ENCODE results near the gene POLD2. TPM values are rescaled to one million over a fixed set of nuclear protein-coding genes. Genes with fewer than 3 reads are reported as not detected.
"Not testable (repeated sequence)": the region's sequence is repeated elsewhere in the genome, so short reads cannot be mapped to it uniquely, and the experiment has no call there.

POLD2 gene
- total RNA-seq (2022): 118 and 179 TPM in 2 replicates
- Bru-seq, nascent RNA: percentile 78 among the genes with signal in this experiment
- percentile 79 among the genes with signal in this experiment for BruChase-seq, experiment 1, labeled RNA remaining after a 6-hour chase
- percentile 73 among the genes with signal in this experiment for BruChase-seq, experiment 2, labeled RNA remaining after a 2-hour chase
- long read RNA-seq, transcript POLD2-218 (11 exons, 1,619 nt): major isoform, 433 of 637 reads
- long read RNA-seq, transcript POLD2-207 (11 exons, 1,659 nt): minor isoform, 46 of 637 reads
- long read RNA-seq, partial matches to known transcripts: 84 of 637 reads
- long read RNA-seq, other reads (novel, unspliced or antisense): 74 of 637 reads

- H3K4me1 Mint-ChIP-seq (ENCODE audit: insufficient read depth, unreplicated experiment): peaks cover 27% of the 10 kb centered on the region
- ChIA-PET CTCF (interaction anchor here (0.6 to 2.1 kb wide), 7 partner anchors 8 to 86 kb away, joined by 3 to 8 read pairs (median 4); no protein-coding TSS in a partner anchor), POLR2A (interaction anchor here (0.6 to 2.5 kb wide), 19 partner anchors 9 to 367 kb away, joined by 3 to 13 read pairs (median 4); partner anchors contain the start of genes DBNL, NUDCD3 and YKT6)
- peaks cover 20% of the 10 kb centered on the region for H3K36me3 Mint-ChIP-seq (ENCODE audit: insufficient read depth, unreplicated experiment)
- peak within 1 kb of the TSS; percentile 77 for H3K4me3 Mint-ChIP-seq (ENCODE audit: unreplicated experiment)
- H3K27me3 Mint-ChIP-seq (ENCODE audit: insufficient read depth, unreplicated experiment): no peaks in the 10 kb centered on the region
- TF ChIP-seq CTCF (IDR thresholded peaks at IDR 0.05; ENCODE audit: unreplicated experiment): no peak
- H3K27ac Mint-ChIP-seq (ENCODE audit: low read depth, unreplicated experiment): peak within 1 kb of the TSS; percentile 86
- intact Hi-C loops (cut with micrococcal nuclease): loop anchor here (5.0 kb wide), 2 partner anchors 41 to 79 kb away; partner anchors contain the start of genes POLM and YKT6
- DNase-seq (ENCODE audit: unreplicated experiment): peak; percentile 95
- BruUV-seq (replicated peaks): no TSS peak
- H3K9me3 Mint-ChIP-seq (ENCODE audit: unreplicated experiment): no peaks in the 10 kb centered on the region
These were observed at the start of gene POLD2 for GRCh38 chr7:44123190-44124003. TSS of gene POLD2 (minus strand) at chr7:44123548. CDS start at chr7:44122053, 1,495 bp downstream.

GRCh38 chr7:44172803-44173424 lies 49.6 kb upstream of the POLD2 start:
- no peaks in the 10 kb centered on the region for H3K36me3 Mint-ChIP-seq (ENCODE audit: insufficient read depth, unreplicated experiment)
- H3K27me3 Mint-ChIP-seq (ENCODE audit: insufficient read depth, unreplicated experiment): no peaks in the 10 kb centered on the region
- H3K9me3 Mint-ChIP-seq (ENCODE audit: unreplicated experiment): no peaks in the 10 kb centered on the region
- H3K4me1 Mint-ChIP-seq (ENCODE audit: insufficient read depth, unreplicated experiment): peaks cover 5% of the 10 kb centered on the region
- DNase-seq (ENCODE audit: unreplicated experiment): no peak
- no peak for TF ChIP-seq CTCF (IDR thresholded peaks at IDR 0.05; ENCODE audit: unreplicated experiment)
- ChIA-PET CTCF (interaction anchor here (0.9 to 1.5 kb wide), 2 partner anchors 11 to 23 kb away, joined by 3 to 4 read pairs; no protein-coding TSS in a partner anchor), POLR2A (interaction anchor here (1.5 kb wide), 1 partner anchor 28 kb away, joined by 8 read pairs; the partner anchor contains the start of gene YKT6)
- intact Hi-C loops (cut with micrococcal nuclease): no loop called here
- H3K27ac Mint-ChIP-seq (ENCODE audit: low read depth, unreplicated experiment): no peak overlapping the region
- no peak overlapping the region for H3K4me3 Mint-ChIP-seq (ENCODE audit: unreplicated experiment)
- BruUV-seq (replicated peaks): no TSS peak

GRCh38 chr7:44172352-44172751 lies 49.0 kb upstream of the POLD2 start:
- CTCF ChIA-PET: interaction anchor here (1.1 to 1.5 kb wide), 2 partner anchors 10 to 153 kb away, joined by 3 to 4 read pairs; no protein-coding TSS in a partner anchor
- no peaks in the 10 kb centered on the region for H3K9me3 Mint-ChIP-seq (ENCODE audit: unreplicated experiment)
- DNase-seq (ENCODE audit: unreplicated experiment): no peak
- POLR2A ChIA-PET: interaction anchor here (1.5 kb wide), 1 partner anchor 28 kb away, joined by 8 read pairs; the partner anchor contains the start of gene YKT6
- H3K4me3 Mint-ChIP-seq (ENCODE audit: unreplicated experiment): no peak overlapping the region
- no peaks in the 10 kb centered on the region for H3K27me3 Mint-ChIP-seq (ENCODE audit: insufficient read depth, unreplicated experiment)
- no peak for TF ChIP-seq CTCF (IDR thresholded peaks at IDR 0.05; ENCODE audit: unreplicated experiment)
- BruUV-seq (replicated peaks): no TSS peak
- H3K27ac Mint-ChIP-seq (ENCODE audit: low read depth, unreplicated experiment): no peak overlapping the region
- intact Hi-C loops (cut with micrococcal nuclease): no loop called here
- no peaks in the 10 kb centered on the region for H3K36me3 Mint-ChIP-seq (ENCODE audit: insufficient read depth, unreplicated experiment)
- H3K4me1 Mint-ChIP-seq (ENCODE audit: insufficient read depth, unreplicated experiment): no peaks in the 10 kb centered on the region

- intact Hi-C loops (cut with micrococcal nuclease); H3K27ac Mint-ChIP-seq (ENCODE audit: low read depth, unreplicated experiment); H3K36me3 Mint-ChIP-seq (ENCODE audit: insufficient read depth, unreplicated experiment); H3K9me3 Mint-ChIP-seq (ENCODE audit: unreplicated experiment); H3K4me3 Mint-ChIP-seq (ENCODE audit: unreplicated experiment); BruUV-seq (replicated peaks); DNase-seq (ENCODE audit: unreplicated experiment); H3K27me3 Mint-ChIP-seq (ENCODE audit: insufficient read depth, unreplicated experiment); H3K4me1 Mint-ChIP-seq (ENCODE audit: insufficient read depth, unreplicated experiment): not testable (repeated sequence)
- ChIA-PET CTCF (interaction anchor here (0.7 to 1.5 kb wide), 3 partner anchors 10 to 152 kb away, joined by 3 to 4 read pairs (median 3); no protein-coding TSS in a partner anchor), POLR2A (interaction anchor here (0.6 to 1.5 kb wide), 2 partner anchors 29 to 91 kb away, joined by 3 to 8 read pairs; partner anchors contain the start of gene YKT6)
These were observed 48.6 kb upstream of the POLD2 start for GRCh38 chr7:44171901-44172300.
